Right cardiac atrium (tissue), 5 donors: Measurements from ENCODE around the gene PLEKHO2. TPM values are rescaled to one million over a fixed set of nuclear protein-coding genes. Genes with fewer than 3 reads are reported as not detected.
A peak's percentile ranks its signal among the peaks of the same experiment; 100 is the strongest.

Experiments used
- ATAC-seq, 2 donors: fragments of 200-7000 bp; cut with Tn5 transposase; one replicate each; pipeline versions ENCODE4 v1.8.0 to v1.9.1; 2020; ENCODE audit warnings: moderate library complexity in 2 of 2, mild to moderate bottlenecking in 1 of 2
- DNase-seq, 3 donors: peaks; one replicate each; pipeline ENCODE4 v3.0.0-alpha.2; 2020
- H3K27ac ChIP-seq: one replicate; pipeline ENCODE4 v1.5.1; 2013; ENCODE audit warnings: mild to moderate bottlenecking, low read length, control low read depth, moderate library complexity
- H3K27me3 ChIP-seq: one replicate; pipeline ENCODE4 v1.6.1; 2013; ENCODE audit not compliant: control insufficient read depth, insufficient read depth
- H3K4me1 ChIP-seq: one replicate; pipeline ENCODE4 v1.6.1; 2013; ENCODE audit warnings: low read length; ENCODE audit not compliant: control insufficient read depth, insufficient read depth
- H3K4me3 ChIP-seq: one replicate; pipeline ENCODE4 v1.5.1; 2013; ENCODE audit warnings: low read length, control low read depth
- H3K9me3 ChIP-seq: one replicate; pipeline ENCODE4 v1.6.1; 2013; ENCODE audit warnings: low read length; ENCODE audit not compliant: control insufficient read depth
- WGBS: extraction: QIAGEN DNeasy Blood & Tissue Kit; methylation state at CpG from one replicate; pipeline ENCODE4 v1.1.7; 2013; 5-methylcytosine and 5-hydroxymethylcytosine counted together
- intact Hi-C, 4 donors: fragments of 100-400 bp; cut with DNase I; formaldehyde crosslinking; loops; one replicate each; pipeline versions ENCODE4 v1.11.0 to v1.14.0; 2022 to 2023
- polyA plus RNA-seq: library from polyadenylated mRNA; stranded (reverse); fragments of 200-250 nt; gene quantifications from one replicate; pipeline ENCODE4 v1.2.3, GENCODE V29; 2013
- total RNA-seq, 4 donors: library from RNA; stranded (reverse); fragmentation: NEBNext Ultra II Directional; extraction: Animal tissue kit (Norgen Biotek cat#: 25700); gene quantifications; one replicate each; pipeline ENCODE4 v1.2.1, GENCODE V29; 2021
- donor health status: healthy with polysubstance abuse.
- donor health status: DM: no; HTN: yes; CAD: no.
- donor health status: DM: no; HTN: no; CAD: no.
- donor health status: DM: no; HTN: yes; CAD: no; lungs with severe emphysema.
- donor health status: DM: yes; HTN: yes; CAD: no.

PLEKHO2 gene
- total and polyA plus RNA-seq, 5 donors = 11.6 to 22.3 (median 12.6) TPM

DNA sequence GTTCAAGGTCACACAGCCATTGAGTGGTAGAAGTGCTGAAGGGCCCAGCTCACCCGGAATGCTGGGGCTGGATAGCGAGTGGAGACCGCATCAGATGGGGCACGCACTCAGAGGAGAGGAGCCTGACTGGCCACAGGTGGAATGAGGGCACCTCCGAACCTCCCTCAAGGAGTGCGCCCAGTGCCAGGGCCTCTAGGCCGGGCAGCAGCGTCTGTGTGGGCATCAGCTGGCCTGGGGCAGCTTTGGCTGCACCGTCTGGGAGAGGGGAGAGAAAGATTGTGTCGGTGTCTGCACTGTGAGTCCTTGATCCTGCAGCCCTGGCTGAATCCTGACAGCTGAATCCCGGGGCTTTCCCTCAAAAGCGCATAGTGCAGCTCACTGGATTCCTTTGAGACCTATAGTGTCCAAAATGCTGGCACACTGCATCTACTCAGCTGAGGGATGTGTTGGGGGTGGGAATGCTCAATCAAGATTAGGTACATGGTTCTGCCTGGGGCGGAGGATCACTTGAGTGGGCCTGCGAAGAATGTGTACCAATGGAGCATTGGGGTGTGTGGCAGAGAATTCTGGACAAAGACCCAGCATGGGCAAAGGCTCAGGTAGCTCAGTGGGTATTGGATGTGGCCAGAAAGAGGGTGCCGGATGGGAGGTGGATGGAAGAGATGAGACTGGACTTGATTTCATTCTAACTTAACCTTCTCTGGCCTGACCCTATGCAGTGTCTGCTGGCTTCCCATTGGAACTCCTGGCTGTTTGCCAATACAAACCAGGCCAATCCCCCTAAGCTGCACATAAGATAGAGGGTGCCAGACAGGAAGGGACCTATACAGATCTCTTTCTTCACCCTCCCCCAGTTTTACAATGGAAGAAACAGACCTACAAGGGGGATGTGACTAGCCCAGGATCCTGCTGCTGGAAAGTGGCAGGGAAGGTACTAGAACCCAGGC, 70.9 kb downstream of the PLEKHO2 start:
- DNase-seq = no peak
- 81% methylated on average over 15 of the region's 15 CpGs for WGBS
- Histone ChIP-seq H3K4me3 (no peak overlapping the region), H3K4me1 (no peaks in the 10 kb centered on the region), H3K9me3 (no peaks in the 10 kb centered on the region), H3K27me3 (no peaks in the 10 kb centered on the region), H3K27ac (no peak overlapping the region)
- intact Hi-C loops = no loop called here
- peak; percentile 15 to 18 for ATAC-seq

DNA sequence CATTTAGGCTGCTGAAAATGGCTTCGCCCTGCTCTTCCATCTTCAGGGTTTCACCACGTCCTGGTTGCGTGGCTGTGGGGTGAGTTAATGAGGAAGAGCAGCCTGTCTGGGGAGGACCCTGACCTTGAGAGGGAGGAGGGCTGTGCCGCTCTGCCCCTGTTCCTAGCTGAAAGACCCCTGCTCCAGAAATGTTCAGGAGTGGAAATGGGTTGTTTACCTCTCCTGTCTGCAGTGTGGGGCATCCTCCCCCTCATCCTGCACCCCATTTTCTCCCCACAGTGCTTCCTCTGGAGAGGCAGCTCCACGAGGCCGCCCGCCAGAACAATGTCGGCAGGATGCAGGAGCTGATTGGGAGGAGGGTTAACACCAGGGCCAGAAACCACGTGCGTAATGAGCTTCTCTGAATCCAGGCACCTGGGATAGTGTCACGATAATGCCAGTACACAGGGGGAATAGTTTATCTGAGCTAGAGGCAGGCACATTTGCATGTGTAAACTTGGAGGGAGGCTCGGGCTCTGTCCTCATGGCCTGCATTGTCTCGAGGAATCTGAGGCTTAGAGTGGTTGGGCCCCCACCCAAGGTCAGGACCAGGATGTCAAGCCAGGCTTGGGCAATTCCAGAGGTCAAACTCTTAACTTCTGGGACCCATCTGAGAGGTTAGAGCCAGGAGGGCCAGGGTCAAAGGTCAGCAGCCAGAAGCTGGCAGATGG, 74.0 kb downstream of the PLEKHO2 start:
- ATAC-seq = no peak
- Histone ChIP-seq H3K4me1 (no peaks in the 10 kb centered on the region), H3K27ac (no peak overlapping the region), H3K9me3 (no peaks in the 10 kb centered on the region), H3K27me3 (no peaks in the 10 kb centered on the region), H3K4me3 (no peak overlapping the region)
- 60% methylated on average over 13 of the region's 13 CpGs for WGBS
- no peak for DNase-seq
- intact Hi-C loops = no loop called here

GRCh38 chr15:64916365-64916764, 74.7 kb downstream of the PLEKHO2 start:
- Histone ChIP-seq H3K4me1 (no peaks in the 10 kb centered on the region), H3K27ac (no peak overlapping the region), H3K27me3 (no peaks in the 10 kb centered on the region), H3K4me3 (no peak overlapping the region), H3K9me3 (no peaks in the 10 kb centered on the region)
- no peak for DNase-seq
- no peak for ATAC-seq
- 95% methylated on average over 2 of the region's 2 CpGs for WGBS
- intact Hi-C loops = no loop called here

DNA sequence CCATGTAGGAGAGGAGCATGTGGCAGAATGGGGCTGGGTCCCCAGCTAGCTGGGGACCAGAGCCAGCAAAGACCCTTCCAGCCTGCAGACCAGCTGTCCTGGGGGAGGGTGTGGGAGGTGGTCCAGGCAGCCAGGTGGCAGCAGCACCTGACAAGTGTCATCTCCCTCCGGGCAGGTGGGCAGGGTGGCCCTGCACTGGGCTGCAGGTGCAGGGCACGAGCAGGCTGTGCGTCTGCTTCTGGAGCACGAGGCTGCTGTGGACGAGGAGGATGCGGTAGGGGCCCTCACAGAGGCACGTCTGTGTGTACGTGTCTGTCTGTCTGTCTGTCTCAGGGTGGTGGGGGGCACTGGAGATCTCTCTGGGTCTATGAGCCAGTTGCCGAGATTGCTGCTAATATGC, 75.5 kb downstream of the PLEKHO2 start:
- H3K9me3 ChIP-seq = no peaks in the 10 kb centered on the region
- H3K27ac ChIP-seq = no peak overlapping the region
- no peak overlapping the region for H3K4me3 ChIP-seq
- H3K27me3 ChIP-seq = no peaks in the 10 kb centered on the region
- ATAC-seq (no peak), DNase-seq (no peak)
- 94% methylated on average over 9 of the region's 9 CpGs for WGBS
- intact Hi-C loops = no loop called here
- no peaks in the 10 kb centered on the region for H3K4me1 ChIP-seq

Other genes starting within 250 kb of the PLEKHO2 start
- gene RBPMS2, start 66.3 kb upstream of the PLEKHO2 start, total RNA-seq = 100 to 1,000 TPM; 380 to 503 (median 388) TPM
- 392 TPM for gene RBPMS2, start 66.3 kb upstream of the PLEKHO2 start, polyA plus RNA-seq
- 1 to 10 TPM in 1 of 4 donors, under 1 TPM in 3; 0.25 to 1.1 (median 0.62) TPM for gene PIF1, start 16.3 kb upstream of the PLEKHO2 start, total RNA-seq
- gene PIF1, start 16.3 kb upstream of the PLEKHO2 start, polyA plus RNA-seq = 0.86 TPM
- gene ANKDD1A, start 70.0 kb downstream of the PLEKHO2 start, total RNA-seq = 1 to 10 TPM; 3.0 to 6.0 (median 3.8) TPM
- 2.1 TPM for gene ANKDD1A, start 70.0 kb downstream of the PLEKHO2 start, polyA plus RNA-seq
- gene SPG21, start 148.0 kb downstream of the PLEKHO2 start, total RNA-seq = 10 to 100 TPM; 54.2 to 59.3 (median 56.0) TPM
- gene SPG21, start 148.0 kb downstream of the PLEKHO2 start, polyA plus RNA-seq = 49.8 TPM
- 10 to 100 TPM; 17.4 to 18.0 (median 17.7) TPM for gene MTFMT, start 187.7 kb downstream of the PLEKHO2 start, total RNA-seq
- 9.9 TPM for gene MTFMT, start 187.7 kb downstream of the PLEKHO2 start, polyA plus RNA-seq
- gene SLC51B, start 203.5 kb downstream of the PLEKHO2 start, total RNA-seq = not detected
- not detected for gene SLC51B, start 203.5 kb downstream of the PLEKHO2 start, polyA plus RNA-seq
- gene RASL12, start 226.1 kb downstream of the PLEKHO2 start, total RNA-seq = 10 to 100 TPM; 63.2 to 88.0 (median 70.0) TPM
- 68.8 TPM for gene RASL12, start 226.1 kb downstream of the PLEKHO2 start, polyA plus RNA-seq
- 1 to 10 TPM; 2.8 to 8.9 (median 5.3) TPM for gene KBTBD13, start 234.8 kb downstream of the PLEKHO2 start, total RNA-seq
- 6.9 TPM for gene KBTBD13, start 234.8 kb downstream of the PLEKHO2 start, polyA plus RNA-seq